Measurements from ENCODE around the gene USH2A.
A peak's percentile ranks its signal among the peaks of the same experiment; 100 is the strongest.
"Not testable (repeated sequence)": the region's sequence is repeated elsewhere in the genome, so short reads cannot be mapped to it uniquely, and the experiment has no call there.

The USH2A gene

GRCh38 chr1:216388558-216388957 is 34.7 kb downstream of the USH2A start:
- DNase-seq = no peak

- DNase-seq = no peak
Observed at GRCh38 chr1:216387782-216388181, 35.5 kb downstream of the USH2A start.

GRCh38 chr1:216379441-216379840 is 43.8 kb downstream of the USH2A start:
- DNase-seq = no peak

GRCh38 chr1:216368249-216368648 is 55.0 kb downstream of the USH2A start:
- DNase-seq = no peak

GRCh38 chr1:216366979-216367378 is 56.3 kb downstream of the USH2A start:
- DNase-seq = no peak

GRCh38 chr1:216356945-216357344 is 66.3 kb downstream of the USH2A start:
- no peak for DNase-seq

GRCh38 chr1:216350186-216350585 is 73.1 kb downstream of the USH2A start:
- DNase-seq = no peak

GRCh38 chr1:216346526-216346925 is 76.7 kb downstream of the USH2A start:
- no peak for DNase-seq

- not testable (repeated sequence) for DNase-seq
Observed at GRCh38 chr1:216340542-216340941, 82.7 kb downstream of the USH2A start.

- no peak for DNase-seq
Observed at GRCh38 chr1:216332462-216332861, 90.8 kb downstream of the USH2A start.

- DNase-seq = no peak
Observed at GRCh38 chr1:216332003-216332402, 91.2 kb downstream of the USH2A start.

GRCh38 chr1:216331211-216331610 is 92.0 kb downstream of the USH2A start:
- DNase-seq = no peak

- no peak for DNase-seq
Observed at GRCh38 chr1:216330262-216330661, 93.0 kb downstream of the USH2A start.

GRCh38 chr1:216325946-216326345 is 97.3 kb downstream of the USH2A start:
- no peak for DNase-seq

- DNase-seq = no peak
Observed at GRCh38 chr1:216325336-216325735, 97.9 kb downstream of the USH2A start.

- no peak for DNase-seq
Observed at GRCh38 chr1:216323344-216323743, 99.9 kb downstream of the USH2A start.

GRCh38 chr1:216314379-216315095 is 108.7 kb downstream of the USH2A start:
- no peak for DNase-seq

- peak; percentile 16 to 37 for DNase-seq
Observed at GRCh38 chr1:216310776-216311175, 112.5 kb downstream of the USH2A start.

- no peak for DNase-seq
Observed at GRCh38 chr1:216306830-216307229, 116.4 kb downstream of the USH2A start.

GRCh38 chr1:216303690-216304089 is 119.6 kb downstream of the USH2A start:
- DNase-seq = no peak

GRCh38 chr1:216293683-216294082 is 129.6 kb downstream of the USH2A start:
- DNase-seq = no peak

GRCh38 chr1:216290074-216290473 is 133.2 kb downstream of the USH2A start:
- DNase-seq = no peak

GRCh38 chr1:216285052-216285451 is 138.2 kb downstream of the USH2A start:
- no peak for DNase-seq

GRCh38 chr1:216281757-216282156 is 141.5 kb downstream of the USH2A start:
- DNase-seq = no peak

- DNase-seq = no peak
Observed at GRCh38 chr1:216270086-216270773, 153.0 kb downstream of the USH2A start.
